ENCODE measurements around the gene FAM20C. TPM values are rescaled to one million over a fixed set of nuclear protein-coding genes. Genes with fewer than 3 reads are reported as not detected.

The FAM20C gene
- total RNA-seq, 1 donor from 2014 or later, result 1.3 TPM

DNA sequence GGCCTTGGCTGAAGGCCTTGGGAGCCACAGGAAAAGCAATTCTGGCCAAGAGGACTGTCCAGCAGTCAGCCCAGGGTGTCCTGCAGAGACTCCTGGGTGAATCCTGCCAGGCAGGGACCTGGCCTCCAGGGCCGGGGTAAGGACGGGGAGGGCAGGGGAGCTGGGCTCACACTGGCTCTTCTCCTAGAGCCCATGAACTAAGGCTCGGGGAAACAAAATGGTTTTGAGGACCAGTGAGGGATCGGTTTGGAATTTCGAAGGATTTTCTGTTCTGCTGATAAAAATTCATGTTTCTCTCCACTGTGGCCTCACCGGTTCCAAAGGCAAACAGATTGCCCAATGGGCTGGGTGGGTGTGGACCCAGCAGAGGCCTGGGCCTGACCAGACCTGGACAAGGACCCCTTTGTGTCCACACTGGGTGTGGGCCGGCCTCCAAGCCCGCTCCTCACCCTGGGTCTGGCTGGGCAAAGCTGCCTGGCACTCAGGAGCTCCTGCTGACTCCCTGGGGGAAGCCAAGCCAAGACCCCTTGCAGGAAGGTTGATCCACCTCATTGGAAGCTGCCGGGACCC is 27.3 kb downstream of the FAM20C start:
- H3K27me3 ChIP-seq (ENCODE audit: control insufficient read depth, insufficient read depth, low read length), result no peaks in the 10 kb centered on the region

DNA sequence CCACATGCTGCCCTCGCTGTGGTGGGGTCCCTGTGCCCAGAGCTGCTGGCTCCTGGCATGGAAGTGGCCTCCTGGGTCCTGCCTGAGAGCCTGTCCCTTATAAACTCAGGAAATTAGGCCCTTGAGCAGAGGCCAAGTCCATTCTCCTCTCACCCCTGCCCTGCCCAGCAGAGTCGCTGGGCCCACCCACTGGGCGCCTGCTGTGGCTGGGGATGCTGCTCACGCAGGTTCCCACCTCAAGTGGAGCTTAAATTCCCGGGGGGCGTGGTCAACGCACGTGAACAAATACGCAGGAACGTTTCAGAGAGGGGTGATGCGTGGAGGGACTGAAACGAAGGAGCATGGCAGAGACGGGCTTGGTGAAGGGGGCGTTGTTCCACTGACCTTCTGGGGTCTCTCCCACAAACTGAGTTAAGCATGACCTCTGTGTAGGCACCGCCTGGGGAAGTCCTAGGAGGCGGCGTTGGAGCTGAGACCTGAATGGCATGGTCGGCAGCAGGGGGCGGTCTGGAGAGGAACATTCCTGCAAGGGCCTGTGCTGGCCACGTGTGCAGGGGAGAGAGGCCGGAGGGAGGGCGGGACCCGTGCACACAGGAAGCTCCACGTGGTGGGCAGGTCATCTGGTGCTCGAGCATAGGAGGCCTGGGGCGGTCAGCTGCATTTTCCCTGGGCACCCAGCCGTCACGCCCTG is 27.9 kb downstream of the FAM20C start:
- TF ChIP-seq, protein P1, sequence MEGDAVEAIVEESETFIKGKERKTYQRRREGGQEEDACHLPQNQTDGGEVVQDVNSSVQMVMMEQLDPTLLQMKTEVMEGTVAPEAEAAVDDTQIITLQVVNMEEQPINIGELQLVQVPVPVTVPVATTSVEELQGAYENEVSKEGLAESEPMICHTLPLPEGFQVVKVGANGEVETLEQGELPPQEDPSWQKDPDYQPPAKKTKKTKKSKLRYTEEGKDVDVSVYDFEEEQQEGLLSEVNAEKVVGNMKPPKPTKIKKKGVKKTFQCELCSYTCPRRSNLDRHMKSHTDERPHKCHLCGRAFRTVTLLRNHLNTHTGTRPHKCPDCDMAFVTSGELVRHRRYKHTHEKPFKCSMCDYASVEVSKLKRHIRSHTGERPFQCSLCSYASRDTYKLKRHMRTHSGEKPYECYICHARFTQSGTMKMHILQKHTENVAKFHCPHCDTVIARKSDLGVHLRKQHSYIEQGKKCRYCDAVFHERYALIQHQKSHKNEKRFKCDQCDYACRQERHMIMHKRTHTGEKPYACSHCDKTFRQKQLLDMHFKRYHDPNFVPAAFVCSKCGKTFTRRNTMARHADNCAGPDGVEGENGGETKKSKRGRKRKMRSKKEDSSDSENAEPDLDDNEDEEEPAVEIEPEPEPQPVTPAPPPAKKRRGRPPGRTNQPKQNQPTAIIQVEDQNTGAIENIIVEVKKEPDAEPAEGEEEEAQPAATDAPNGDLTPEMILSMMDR (IDR thresholded peaks at IDR 0.05; ENCODE audit: insufficient read depth, low read length, severe bottlenecking), result peak; percentile 39
- FAIRE-seq (no peak), DNase-seq (ENCODE audit: low read depth) (peak; percentile 17)
- Histone ChIP-seq H3K27me3 (ENCODE audit: control insufficient read depth, insufficient read depth, low read length) (no peaks in the 10 kb centered on the region), H3K4me3 (ENCODE audit: low read depth, low read length) (no peak overlapping the region), H3K36me3 (ENCODE audit: control insufficient read depth, insufficient read depth, low read length) (no peaks in the 10 kb centered on the region)

More for the DNA sequence above, 27.3 kb downstream of the FAM20C start:
- TF ChIP-seq, protein P1 (IDR thresholded peaks at IDR 0.05; ENCODE audit: insufficient read depth, low read length, severe bottlenecking), result no peak
- no peaks in the 10 kb centered on the region for H3K36me3 ChIP-seq (ENCODE audit: control insufficient read depth, insufficient read depth, low read length)
- FAIRE-seq, result no peak
- DNase-seq (ENCODE audit: low read depth), result no peak
- H3K4me3 ChIP-seq (ENCODE audit: low read depth, low read length), result no peak overlapping the region

DNA sequence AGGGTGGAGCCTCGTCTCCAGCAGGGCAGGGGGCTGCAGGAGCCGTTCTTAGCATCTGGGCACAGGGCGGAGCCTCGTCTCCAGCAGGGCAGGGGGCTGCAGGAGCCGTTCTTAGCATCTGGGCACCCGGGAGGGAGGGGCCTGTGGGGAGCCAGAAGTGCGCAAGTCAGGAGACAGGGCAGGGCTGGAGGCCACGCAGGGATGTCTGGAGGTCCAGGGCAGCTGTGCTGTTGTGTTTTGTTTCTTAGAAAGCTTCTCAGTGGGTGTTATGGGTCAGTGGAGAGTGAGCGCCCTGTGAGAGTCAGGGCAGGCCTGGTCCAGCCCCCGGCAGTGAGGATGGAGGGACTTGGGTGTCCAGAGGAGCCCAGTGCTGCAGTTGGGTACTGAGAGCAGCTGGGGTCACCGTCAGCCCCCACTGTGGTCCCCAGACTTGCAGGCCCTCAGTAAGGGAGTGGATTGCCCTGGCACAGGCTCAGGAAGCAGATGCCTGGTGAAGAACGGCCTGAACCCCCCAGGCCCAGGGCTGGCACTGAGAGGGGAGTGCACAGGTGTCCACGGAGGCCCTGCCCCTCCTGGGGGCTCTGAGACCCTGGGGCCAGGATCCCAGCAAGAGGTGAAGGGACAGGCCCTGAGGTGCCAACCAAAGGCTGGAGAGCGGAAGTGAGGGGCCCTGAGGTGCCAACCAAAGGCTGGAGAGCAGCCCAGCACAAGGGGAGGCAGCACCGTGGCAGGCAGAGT is 29.8 kb downstream of the FAM20C start:
- no peak for FAIRE-seq
- TF ChIP-seq, protein P1 (IDR thresholded peaks at IDR 0.05; ENCODE audit: insufficient read depth, low read length, severe bottlenecking), result no peak
- no peaks in the 10 kb centered on the region for H3K27me3 ChIP-seq (ENCODE audit: control insufficient read depth, insufficient read depth, low read length)
- H3K4me3 ChIP-seq (ENCODE audit: low read depth, low read length), result no peak overlapping the region
- DNase-seq (ENCODE audit: low read depth), result no peak
- no peaks in the 10 kb centered on the region for H3K36me3 ChIP-seq (ENCODE audit: control insufficient read depth, insufficient read depth, low read length)

DNA sequence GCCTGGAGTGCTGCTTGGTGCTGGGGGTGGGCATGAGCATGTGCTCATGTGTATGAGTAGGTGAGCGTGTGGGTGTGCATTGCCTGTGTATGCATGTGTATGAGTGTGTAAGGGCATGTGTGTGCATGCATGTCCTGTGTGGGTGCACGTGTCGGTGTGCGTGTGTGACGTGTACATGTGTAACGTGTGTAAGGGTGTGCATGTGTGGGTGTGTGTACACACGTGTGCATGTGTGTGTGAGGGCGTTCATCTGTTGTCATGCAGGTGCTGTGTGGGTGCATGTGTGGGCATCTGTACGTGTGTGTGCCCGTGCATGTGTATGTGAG is 30.3 kb downstream of the FAM20C start:
- no peak for DNase-seq (ENCODE audit: low read depth)
- peak; percentile 94 for FAIRE-seq
- Histone ChIP-seq H3K27me3 (ENCODE audit: control insufficient read depth, insufficient read depth, low read length) (no peaks in the 10 kb centered on the region), H3K4me3 (ENCODE audit: low read depth, low read length) (no peak overlapping the region), H3K36me3 (ENCODE audit: control insufficient read depth, insufficient read depth, low read length) (no peaks in the 10 kb centered on the region)
- TF ChIP-seq, protein P1 (IDR thresholded peaks at IDR 0.05; ENCODE audit: insufficient read depth, low read length, severe bottlenecking), result no peak

DNA sequence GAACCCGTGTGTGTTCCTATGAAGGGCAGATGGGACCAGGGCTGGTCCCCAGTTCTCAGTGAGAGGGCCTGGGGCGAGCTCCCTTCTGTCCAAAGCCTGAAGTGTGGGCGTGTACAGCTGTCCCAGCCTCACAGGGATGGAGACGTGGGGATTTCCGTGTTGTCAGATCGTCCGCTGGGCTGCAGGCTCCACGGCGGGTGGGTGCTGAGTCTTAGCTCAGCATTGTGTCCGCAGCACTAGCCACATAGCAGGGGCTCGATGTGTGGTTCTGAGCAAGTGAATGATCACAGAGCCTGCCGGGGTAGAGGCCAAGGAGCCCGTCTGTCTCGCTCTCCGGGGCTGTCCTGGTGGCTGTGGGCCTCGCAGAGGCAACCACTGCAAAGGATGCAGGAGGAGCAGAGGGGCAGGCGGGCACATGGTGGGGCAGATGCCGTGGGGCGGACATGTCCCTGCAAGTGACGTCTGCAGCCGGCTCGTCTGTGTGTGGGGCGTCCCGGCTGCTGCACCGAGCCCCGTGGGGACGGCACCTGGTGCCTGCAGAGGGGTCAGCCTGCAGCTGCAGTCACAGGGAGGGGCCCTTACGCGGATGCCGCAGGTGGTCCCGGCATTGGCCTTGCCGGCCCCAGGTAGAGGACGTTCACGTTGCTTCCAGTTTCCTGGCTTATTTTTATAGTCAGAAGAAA is 30.9 kb downstream of the FAM20C start:
- Histone ChIP-seq H3K4me3 (ENCODE audit: low read depth, low read length) (no peak overlapping the region), H3K27me3 (ENCODE audit: control insufficient read depth, insufficient read depth, low read length) (no peaks in the 10 kb centered on the region), H3K36me3 (ENCODE audit: control insufficient read depth, insufficient read depth, low read length) (no peaks in the 10 kb centered on the region)
- DNase-seq (ENCODE audit: low read depth) (no peak), FAIRE-seq (no peak)
- TF ChIP-seq, protein P1 (IDR thresholded peaks at IDR 0.05; ENCODE audit: insufficient read depth, low read length, severe bottlenecking), result no peak
